ENCODE measurements around the gene CRHR2.

CRHR2 gene

GRCh38 chr7:30707391-30708357, 25.4 kb upstream of the CRHR2 start:
- no peak overlapping the region for H3K4me3 ChIP-seq
- no peak for TF ChIP-seq CTCF (IDR thresholded peaks at IDR 0.05)
- H3K27ac ChIP-seq, result peak overlapping the region in 1 of 2 donors; percentile 55
- DNase-seq (ENCODE audit: low spot score), result no peak

GRCh38 chr7:30706908-30707307, 24.7 kb upstream of the CRHR2 start:
- Histone ChIP-seq H3K4me3 (no peak overlapping the region), H3K27ac (peak overlapping the region in 1 of 2 donors; percentile 55)
- no peak for TF ChIP-seq CTCF (IDR thresholded peaks at IDR 0.05)
- DNase-seq (ENCODE audit: low spot score), result no peak

DNA sequence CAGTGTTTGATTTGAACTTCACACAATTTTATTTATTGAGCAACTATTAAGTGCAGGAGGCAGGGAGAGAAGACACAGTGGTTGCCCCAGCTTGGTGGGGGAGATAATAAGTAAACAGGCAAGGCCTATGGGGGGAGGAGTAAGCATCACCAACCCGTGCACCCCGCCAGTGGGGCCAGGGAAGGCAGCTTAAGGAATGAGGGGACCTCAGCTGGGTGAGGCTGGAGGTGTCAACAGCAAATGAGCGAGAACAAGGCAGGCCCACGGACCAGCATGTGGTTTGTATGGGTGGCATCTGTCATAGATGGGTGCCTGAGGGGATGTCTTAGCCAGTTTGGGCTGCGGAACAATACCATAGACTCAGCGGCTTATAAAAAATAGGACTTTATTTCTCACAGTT, 24.1 kb upstream of the CRHR2 start:
- Histone ChIP-seq H3K4me3 (no peak overlapping the region), H3K27ac (no peak overlapping the region)
- TF ChIP-seq CTCF (IDR thresholded peaks at IDR 0.05), result no peak
- no peak for DNase-seq (ENCODE audit: low spot score)

- TF ChIP-seq CTCF (IDR thresholded peaks at IDR 0.05), result no peak
- Histone ChIP-seq H3K4me3 (no peak overlapping the region), H3K27ac (no peak overlapping the region)
- no peak for DNase-seq (ENCODE audit: low spot score)
Observed at GRCh38 chr7:30705596-30705995, 23.3 kb upstream of the CRHR2 start.

DNA sequence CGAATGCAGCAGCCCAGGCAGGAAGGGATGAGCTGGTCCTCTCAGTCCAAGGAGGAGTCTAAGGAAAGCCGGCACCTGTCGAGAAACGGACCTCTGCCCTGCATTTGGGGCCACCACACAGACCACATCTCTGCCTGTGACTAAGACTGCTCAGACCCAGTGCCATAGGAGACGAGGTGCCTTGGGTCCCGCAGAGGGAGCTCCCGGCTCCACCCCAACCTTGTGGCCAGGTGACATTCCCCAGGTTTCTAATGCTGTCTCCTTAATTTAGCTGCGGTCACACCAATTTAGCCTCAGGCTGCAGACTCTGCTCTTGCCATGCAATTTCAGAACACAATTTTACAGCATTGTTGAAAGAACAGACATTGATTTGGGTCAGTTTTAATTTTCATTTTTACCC, 22.8 kb upstream of the CRHR2 start:
- TF ChIP-seq CTCF (IDR thresholded peaks at IDR 0.05), result no peak
- no peak overlapping the region for H3K4me3 ChIP-seq
- H3K27ac ChIP-seq, result no peak overlapping the region
- DNase-seq (ENCODE audit: low spot score), result no peak

DNA sequence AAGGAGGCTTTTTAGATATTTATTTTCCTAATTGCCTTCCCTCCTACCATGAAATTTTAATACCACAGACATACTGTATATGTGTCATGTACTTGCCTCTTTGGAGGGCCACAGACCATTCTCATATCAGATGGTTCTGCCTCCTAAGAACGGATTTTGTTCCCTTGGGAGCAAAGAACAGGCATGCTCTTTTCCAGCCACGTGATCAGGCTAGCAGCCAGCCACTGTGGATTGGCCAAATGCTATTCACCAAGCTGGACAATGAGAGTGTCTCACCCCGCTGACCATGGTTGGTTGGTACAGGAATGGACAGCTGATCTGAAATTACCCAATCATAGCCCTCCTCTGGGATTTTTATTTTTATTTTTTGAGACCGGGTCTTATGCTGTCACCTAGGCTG, 21.5 kb upstream of the CRHR2 start:
- Histone ChIP-seq H3K4me3 (no peak overlapping the region), H3K27ac (no peak overlapping the region)
- no peak for TF ChIP-seq CTCF (IDR thresholded peaks at IDR 0.05)
- DNase-seq (ENCODE audit: low spot score), result no peak

DNA sequence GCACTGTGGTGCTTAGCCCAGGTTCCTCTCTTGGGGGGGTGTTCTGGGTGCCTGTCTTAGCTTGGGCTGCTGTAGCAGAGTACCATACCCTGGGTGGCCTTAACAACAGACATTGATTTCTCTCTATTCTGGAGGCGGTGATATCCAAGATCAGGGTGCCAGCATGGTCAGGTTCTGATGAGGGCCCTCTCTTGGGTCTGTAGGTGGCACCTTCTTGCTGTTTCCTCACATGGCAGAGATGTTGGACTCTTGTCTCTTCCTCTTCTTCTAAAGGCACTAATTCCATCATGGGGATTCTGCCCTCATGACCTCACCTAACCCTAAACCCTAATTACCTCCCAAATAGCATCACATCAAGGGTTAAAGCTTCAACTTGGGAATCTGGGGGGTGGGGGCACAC, 19.9 kb upstream of the CRHR2 start:
- Histone ChIP-seq H3K27ac (no peak overlapping the region), H3K4me3 (no peak overlapping the region)
- no peak for DNase-seq (ENCODE audit: low spot score)
- no peak for TF ChIP-seq CTCF (IDR thresholded peaks at IDR 0.05)

Measured in coronary artery (tissue), 2 donors.